Fibroblast of skin of right quadriceps (primary cell): ENCODE data around the gene ATP10B.
"Not testable (repeated sequence)": the region's sequence is repeated elsewhere in the genome, so short reads cannot be mapped to it uniquely, and the experiment has no call there.

Experiments used
- DNase-seq: peaks from one replicate; pipeline ENCODE4 v3.0.0-alpha.2; 2013

The ATP10B gene

GRCh38 chr5:160824301-160825001 lies 27.6 kb downstream of the ATP10B start:
- no peak for DNase-seq

GRCh38 chr5:160812996-160813395 lies 39.0 kb downstream of the ATP10B start:
- not testable (repeated sequence) for DNase-seq

- DNase-seq, result no peak
These were observed 46.6 kb downstream of the ATP10B start for GRCh38 chr5:160805376-160805775.

GRCh38 chr5:160802592-160802991 lies 49.4 kb downstream of the ATP10B start:
- no peak for DNase-seq

- no peak for DNase-seq
These were observed 51.4 kb downstream of the ATP10B start for GRCh38 chr5:160800375-160801275.

GRCh38 chr5:160799184-160799583 lies 52.8 kb downstream of the ATP10B start:
- DNase-seq, result no peak

GRCh38 chr5:160797020-160797419 lies 55.0 kb downstream of the ATP10B start:
- no peak for DNase-seq

GRCh38 chr5:160793530-160793899 lies 58.5 kb downstream of the ATP10B start:
- no peak for DNase-seq

- no peak for DNase-seq
These were observed 59.1 kb downstream of the ATP10B start for GRCh38 chr5:160792732-160793529.

- DNase-seq, result no peak
These were observed 59.7 kb downstream of the ATP10B start for GRCh38 chr5:160792281-160792680.

GRCh38 chr5:160789219-160789859 lies 62.7 kb downstream of the ATP10B start:
- DNase-seq, result no peak

- no peak for DNase-seq
These were observed 63.8 kb downstream of the ATP10B start for GRCh38 chr5:160788102-160788660.

- no peak for DNase-seq
These were observed 64.8 kb downstream of the ATP10B start for GRCh38 chr5:160787240-160787639.

GRCh38 chr5:160774666-160775315 lies 77.2 kb downstream of the ATP10B start:
- no peak for DNase-seq

GRCh38 chr5:160773646-160774410 lies 78.2 kb downstream of the ATP10B start:
- no peak for DNase-seq

- DNase-seq, result no peak
These were observed 79.2 kb downstream of the ATP10B start for GRCh38 chr5:160772854-160773253.

GRCh38 chr5:160770718-160771117 lies 81.3 kb downstream of the ATP10B start:
- no peak for DNase-seq

GRCh38 chr5:160769301-160769700 lies 82.7 kb downstream of the ATP10B start:
- no peak for DNase-seq

GRCh38 chr5:160767062-160767461 lies 84.9 kb downstream of the ATP10B start:
- DNase-seq, result no peak

- no peak for DNase-seq
These were observed 92.0 kb downstream of the ATP10B start for GRCh38 chr5:160760008-160760407.

- DNase-seq, result no peak
These were observed 94.8 kb downstream of the ATP10B start for GRCh38 chr5:160757194-160757593.
